Chondrocyte (in vitro differentiated cells): ENCODE results near the gene TSPAN15. TPM values are rescaled to one million over a fixed set of nuclear protein-coding genes. Genes with fewer than 3 reads are reported as not detected.
A peak's percentile ranks its signal among the peaks of the same experiment; 100 is the strongest.

Experiments
- DNase-seq: peaks from one replicate; pipeline ENCODE4 v3.0.0; 2021; ENCODE audit warnings: mixed read lengths, low spot score
- H3K27ac Mint-ChIP-seq: one replicate; pipeline ENCODE4 v1.8.0; 2021; ENCODE audit warnings: mild to moderate bottlenecking, moderate library complexity, mixed read lengths; ENCODE audit not compliant: unreplicated experiment
- H3K27me3 Mint-ChIP-seq: 2 replicates; pipeline ENCODE4 v1.8.0; 2021; ENCODE audit warnings: low read depth, mixed read lengths
- H3K36me3 Mint-ChIP-seq: 2 replicates; pipeline ENCODE4 v1.8.0; 2021; ENCODE audit warnings: low read depth, mixed read lengths
- H3K4me1 Mint-ChIP-seq: 2 replicates; pipeline ENCODE4 v1.8.0; 2021; ENCODE audit warnings: low read depth, mild to moderate bottlenecking, mixed read lengths
- H3K4me3 Mint-ChIP-seq: one replicate; pipeline ENCODE4 v1.8.0; 2021; ENCODE audit warnings: mild to moderate bottlenecking, moderate library complexity, mixed read lengths; ENCODE audit not compliant: unreplicated experiment
- H3K9me3 Mint-ChIP-seq: 2 replicates; pipeline ENCODE4 v1.8.0; 2021; ENCODE audit warnings: low read depth, mixed read lengths
- total RNA-seq: library from RNA; stranded (reverse); gene quantifications from 3 replicates; pipeline ENCODE4 v1.2.1, GENCODE V29; 2021
- TF ChIP-seq, protein P1 (sequence below): fragments of 200-600 bp; sonication (generic); IDR thresholded peaks from 2 replicates; pipeline ENCODE4 v1.5.0; 2021; ENCODE audit warnings: antibody characterized with exemption, mild to moderate bottlenecking, moderate library complexity

TSPAN15 gene
- total RNA-seq, 1 donor from 2014 or later: 8.9 TPM

GRCh38 chr10:69413221-69413865, 37.9 kb upstream of the TSPAN15 start:
- DNase-seq: no peak
- H3K36me3 Mint-ChIP-seq: no peaks in the 10 kb centered on the region

DNA sequence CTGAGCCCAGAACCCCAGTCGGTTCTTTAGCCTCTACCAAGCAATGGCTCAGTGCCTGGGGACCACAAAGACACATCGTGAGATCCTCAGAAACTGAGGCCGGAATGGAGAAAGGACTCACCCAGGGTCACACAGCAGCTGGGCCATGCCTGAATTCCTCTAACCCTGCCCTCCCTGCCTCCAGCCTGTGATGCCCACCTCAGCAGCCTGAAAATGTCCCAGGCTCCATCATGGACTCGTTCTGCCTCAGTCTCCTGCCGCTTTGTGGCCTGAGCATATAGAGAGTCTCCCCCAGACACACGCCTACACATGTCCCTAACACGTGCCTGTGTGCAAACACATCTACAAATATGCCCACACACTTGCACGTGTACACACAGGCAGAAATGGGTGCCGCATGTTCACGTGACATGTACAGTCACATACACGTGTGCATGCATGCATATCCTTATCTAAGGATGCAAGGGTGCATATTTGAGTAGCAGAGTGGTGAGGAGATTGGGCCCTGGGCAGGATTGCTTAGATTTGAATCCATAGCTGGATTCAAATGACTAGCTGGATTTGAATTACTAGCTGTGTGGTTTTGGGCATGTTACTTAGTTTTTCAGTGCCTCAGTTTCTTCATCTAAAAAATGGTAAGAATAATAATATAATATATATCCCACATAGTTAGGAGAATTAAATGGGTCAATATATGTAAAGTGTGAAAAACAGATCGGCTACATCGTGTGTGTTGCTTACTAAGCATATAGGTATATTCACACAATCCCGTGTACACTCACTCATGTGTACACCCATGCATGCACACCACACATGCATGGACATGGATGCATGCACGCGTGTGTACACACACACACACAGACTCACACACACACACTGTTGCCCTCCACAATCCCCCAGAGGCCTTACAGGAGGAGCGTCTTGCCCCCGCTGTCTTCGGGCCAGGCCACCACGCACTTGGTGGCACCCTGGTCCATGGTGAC, 36.9 kb upstream of the TSPAN15 start:
- Mint-ChIP-seq H3K4me3 (no peak overlapping the region), H3K27ac (no peak overlapping the region), H3K4me1 (peaks cover 11% of the 10 kb centered on the region), H3K36me3 (no peaks in the 10 kb centered on the region), H3K27me3 (no peaks in the 10 kb centered on the region), H3K9me3 (no peaks in the 10 kb centered on the region)
- no peak for DNase-seq
- TF ChIP-seq, protein P1, sequence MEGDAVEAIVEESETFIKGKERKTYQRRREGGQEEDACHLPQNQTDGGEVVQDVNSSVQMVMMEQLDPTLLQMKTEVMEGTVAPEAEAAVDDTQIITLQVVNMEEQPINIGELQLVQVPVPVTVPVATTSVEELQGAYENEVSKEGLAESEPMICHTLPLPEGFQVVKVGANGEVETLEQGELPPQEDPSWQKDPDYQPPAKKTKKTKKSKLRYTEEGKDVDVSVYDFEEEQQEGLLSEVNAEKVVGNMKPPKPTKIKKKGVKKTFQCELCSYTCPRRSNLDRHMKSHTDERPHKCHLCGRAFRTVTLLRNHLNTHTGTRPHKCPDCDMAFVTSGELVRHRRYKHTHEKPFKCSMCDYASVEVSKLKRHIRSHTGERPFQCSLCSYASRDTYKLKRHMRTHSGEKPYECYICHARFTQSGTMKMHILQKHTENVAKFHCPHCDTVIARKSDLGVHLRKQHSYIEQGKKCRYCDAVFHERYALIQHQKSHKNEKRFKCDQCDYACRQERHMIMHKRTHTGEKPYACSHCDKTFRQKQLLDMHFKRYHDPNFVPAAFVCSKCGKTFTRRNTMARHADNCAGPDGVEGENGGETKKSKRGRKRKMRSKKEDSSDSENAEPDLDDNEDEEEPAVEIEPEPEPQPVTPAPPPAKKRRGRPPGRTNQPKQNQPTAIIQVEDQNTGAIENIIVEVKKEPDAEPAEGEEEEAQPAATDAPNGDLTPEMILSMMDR: no peak

More at GRCh38 chr10:69413221-69413865, 37.9 kb upstream of the TSPAN15 start:
- Mint-ChIP-seq H3K27ac (peak overlapping the region; percentile 70), H3K9me3 (no peaks in the 10 kb centered on the region), H3K4me3 (no peak overlapping the region), H3K27me3 (no peaks in the 10 kb centered on the region), H3K4me1 (peaks cover 14% of the 10 kb centered on the region)
- TF ChIP-seq, protein P1: peak; percentile 86

DNA sequence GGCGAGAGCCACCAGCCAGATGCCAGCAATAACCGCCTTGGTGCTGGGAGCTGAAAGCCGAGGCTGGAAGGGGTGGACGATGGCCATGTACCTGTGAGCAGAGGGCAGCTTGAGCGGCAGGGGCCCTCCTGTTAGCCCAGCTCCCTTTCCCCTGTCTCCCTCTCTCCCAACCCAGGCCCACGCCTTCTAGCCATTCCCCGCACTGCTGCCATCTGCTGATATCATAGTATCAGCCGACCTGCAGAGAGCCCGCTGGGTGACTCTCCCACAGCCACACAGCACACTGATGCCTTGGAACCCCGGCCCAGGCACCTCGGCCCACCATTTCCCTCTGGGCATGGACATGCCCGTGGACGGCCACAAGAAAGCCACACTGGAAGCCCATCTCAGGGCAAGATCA, 36.2 kb upstream of the TSPAN15 start:
- Mint-ChIP-seq H3K9me3 (no peaks in the 10 kb centered on the region), H3K27me3 (no peaks in the 10 kb centered on the region), H3K4me1 (peaks cover 9% of the 10 kb centered on the region), H3K4me3 (no peak overlapping the region), H3K27ac (no peak overlapping the region), H3K36me3 (no peaks in the 10 kb centered on the region)
- TF ChIP-seq, protein P1: no peak
- DNase-seq: no peak

DNA sequence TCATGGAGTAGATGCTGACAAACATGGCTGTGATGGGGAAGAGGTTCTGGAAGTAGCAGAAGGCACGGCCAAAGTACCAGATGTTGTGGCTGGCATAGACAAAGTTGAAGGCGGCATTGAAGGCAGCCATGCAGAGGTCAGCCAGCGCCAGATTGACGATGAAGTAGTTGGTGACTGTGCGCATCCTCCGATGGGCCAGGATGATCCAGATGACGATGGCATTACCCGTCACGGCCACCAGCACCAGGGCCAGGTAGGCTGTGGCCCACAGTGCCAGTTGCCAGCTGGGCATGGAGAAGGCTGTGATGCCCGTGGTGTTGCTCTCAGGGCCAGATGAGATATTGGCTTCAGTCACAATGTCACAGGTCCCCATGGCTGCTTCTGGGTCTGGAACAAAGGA, 35.3 kb upstream of the TSPAN15 start:
- no peak overlapping the region for H3K27ac Mint-ChIP-seq
- no peaks in the 10 kb centered on the region for H3K9me3 Mint-ChIP-seq
- DNase-seq: no peak
- TF ChIP-seq, protein P1: no peak
- peaks cover 9% of the 10 kb centered on the region for H3K4me1 Mint-ChIP-seq
- no peaks in the 10 kb centered on the region for H3K27me3 Mint-ChIP-seq
- no peak overlapping the region for H3K4me3 Mint-ChIP-seq
- H3K36me3 Mint-ChIP-seq: no peaks in the 10 kb centered on the region

- Mint-ChIP-seq H3K4me1 (peaks cover 9% of the 10 kb centered on the region), H3K27me3 (no peaks in the 10 kb centered on the region), H3K9me3 (no peaks in the 10 kb centered on the region), H3K36me3 (no peaks in the 10 kb centered on the region), H3K4me3 (no peak within 1 kb of the TSS), H3K27ac (no peak within 1 kb of the TSS)
- TF ChIP-seq, protein P1: no peak
- DNase-seq: no peak
Measured at GRCh38 chr10:69416695-69417094, 34.6 kb upstream of the TSPAN15 start, which contains the start of gene TACR2. TACR2 (minus strand) TSS chr10:69416918; CDS start chr10:69416323, 595 bp downstream.
